Measurements from ENCODE around the gene MAB21L1.

Gene MAB21L1

GRCh38 chr13:35479706-35480105, 3.2 kb upstream of the MAB21L1 start:
- no peak for DNase-seq (ENCODE audit: low read depth)

- no peak for DNase-seq (ENCODE audit: low read depth)
Observed at GRCh38 chr13:35479038-35479492, 2.6 kb upstream of the MAB21L1 start.

GRCh38 chr13:35478271-35479037, 2.0 kb upstream of the MAB21L1 start:
- DNase-seq (ENCODE audit: low read depth): no peak

GRCh38 chr13:35477386-35477946, 977 bp upstream of the MAB21L1 start:
- no peak for DNase-seq (ENCODE audit: low read depth)

- no peak for DNase-seq (ENCODE audit: low read depth)
Observed at GRCh38 chr13:35475212-35475959, 1.1 kb downstream of the MAB21L1 start.

- no peak for DNase-seq (ENCODE audit: low read depth)
Observed at GRCh38 chr13:35474496-35475211, 1.8 kb downstream of the MAB21L1 start.

- no peak for DNase-seq (ENCODE audit: low read depth)
Observed at GRCh38 chr13:35473802-35474201, 2.7 kb downstream of the MAB21L1 start.

GRCh38 chr13:35473206-35473775, 3.2 kb downstream of the MAB21L1 start:
- DNase-seq (ENCODE audit: low read depth): no peak

GRCh38 chr13:35472323-35472881, 4.1 kb downstream of the MAB21L1 start:
- DNase-seq (ENCODE audit: low read depth): no peak

- no peak for DNase-seq (ENCODE audit: low read depth)
Observed at GRCh38 chr13:35471706-35472322, 4.7 kb downstream of the MAB21L1 start.

GRCh38 chr13:35470671-35471661, 5.5 kb downstream of the MAB21L1 start:
- DNase-seq (ENCODE audit: low read depth): no peak

- DNase-seq (ENCODE audit: low read depth): no peak
Observed at GRCh38 chr13:35469806-35470525, 6.5 kb downstream of the MAB21L1 start.

GRCh38 chr13:35468195-35468594, 8.3 kb downstream of the MAB21L1 start:
- no peak for DNase-seq (ENCODE audit: low read depth)

- DNase-seq (ENCODE audit: low read depth): no peak
Observed at GRCh38 chr13:35465371-35465770, 11.1 kb downstream of the MAB21L1 start.

GRCh38 chr13:35460061-35460460, 16.4 kb downstream of the MAB21L1 start:
- DNase-seq (ENCODE audit: low read depth): no peak

GRCh38 chr13:35457258-35457657, 19.2 kb downstream of the MAB21L1 start:
- no peak for DNase-seq (ENCODE audit: low read depth)

GRCh38 chr13:35455022-35455421, 21.5 kb downstream of the MAB21L1 start:
- DNase-seq (ENCODE audit: low read depth): no peak

- DNase-seq (ENCODE audit: low read depth): no peak
Observed at GRCh38 chr13:35449821-35450220, 26.7 kb downstream of the MAB21L1 start.

- no peak for DNase-seq (ENCODE audit: low read depth)
Observed at GRCh38 chr13:35448465-35448864, 28.0 kb downstream of the MAB21L1 start.

Measured in activated T-helper 9 cell treated with anti-CD3 and anti-CD28 coated beads, Interleukin-2, amount 50 U/mL, for 16 hours (primary cell).